Fibroblast of skin of left quadriceps (primary cell): ENCODE data around the gene ADRM1.

Experiments used
- DNase-seq, 2 experiments: peaks; one replicate each; pipeline ENCODE4 v3.0.0-alpha.2; 2013; ENCODE audit warnings: low read depth in 2 of 2

Gene ADRM1

GRCh38 chr20:62311832-62312661 lies 9.2 kb downstream of the ADRM1 start:
- DNase-seq = no peak

GRCh38 chr20:62312662-62312977 lies 9.8 kb downstream of the ADRM1 start:
- DNase-seq = no peak

- DNase-seq = no peak
These were observed 10.2 kb downstream of the ADRM1 start for GRCh38 chr20:62313021-62313420.

GRCh38 chr20:62313460-62314338 lies 10.9 kb downstream of the ADRM1 start:
- DNase-seq = no peak

- no peak for DNase-seq
These were observed 11.5 kb downstream of the ADRM1 start for GRCh38 chr20:62314339-62314638.

GRCh38 chr20:62314711-62315302 lies 12.0 kb downstream of the ADRM1 start:
- no peak for DNase-seq

- no peak for DNase-seq
These were observed 13.0 kb downstream of the ADRM1 start for GRCh38 chr20:62315773-62316172.

GRCh38 chr20:62316331-62317166 lies 13.8 kb downstream of the ADRM1 start:
- DNase-seq = no peak

GRCh38 chr20:62317167-62317655 lies 14.4 kb downstream of the ADRM1 start:
- DNase-seq = no peak

- DNase-seq = no peak
These were observed 15.9 kb downstream of the ADRM1 start for GRCh38 chr20:62318400-62319345.

GRCh38 chr20:62319346-62319909 lies 16.6 kb downstream of the ADRM1 start:
- DNase-seq = no peak

- no peak for DNase-seq
These were observed 18.0 kb downstream of the ADRM1 start for GRCh38 chr20:62320581-62321354.

- DNase-seq = no peak
These were observed 18.7 kb downstream of the ADRM1 start for GRCh38 chr20:62321521-62321948.

GRCh38 chr20:62321975-62322374 lies 19.2 kb downstream of the ADRM1 start:
- DNase-seq = no peak

GRCh38 chr20:62322492-62323041 lies 19.8 kb downstream of the ADRM1 start:
- no peak for DNase-seq

- DNase-seq = no peak
These were observed 20.6 kb downstream of the ADRM1 start for GRCh38 chr20:62323146-62323979.

GRCh38 chr20:62323980-62324906 lies 21.4 kb downstream of the ADRM1 start:
- no peak for DNase-seq
